OCI-LY7 (cell line): ENCODE results near the gene AGFG1. TPM values are rescaled to one million over a fixed set of nuclear protein-coding genes. Genes with fewer than 3 reads are reported as not detected.

ENCODE experiments used
- BruUV-seq: library from RNA; stranded (reverse); fragments of 400-500 nt; replicated peaks from 2 replicates; lab custom pipeline; 2021; lab: Mats Ljungman, UMichigan
- CTCF ChIA-PET: fragments of 300-600 bp; sonication (Branson Sonifier 250); formaldehyde crosslinking; loops from one replicate; lab custom pipeline; 2022; ENCODE audit warnings: antibody characterized with exemption; ENCODE audit not compliant: unreplicated experiment; lab: Charles Lee
- POLR2A ChIA-PET: fragments of 300-600 bp; sonication (Branson Sonifier 250); formaldehyde crosslinking; loops from one replicate; lab custom pipeline; 2022; ENCODE audit warnings: antibody characterized with exemption; lab: Charles Lee
- DNase-seq: peaks from one replicate; pipeline ENCODE4 v3.0.0-alpha.2; 2015; ENCODE audit warnings: low spot score
- H2AFZ ChIP-seq: fragments of 200-600 bp; sonication (generic), shearing (Covaris generic); 2 replicates; pipeline ENCODE4 v1.6.1; 2014; ENCODE audit warnings: mild to moderate bottlenecking, antibody characterized with exemption, low read length, moderate library complexity
- H3K27ac ChIP-seq: fragments of 200-600 bp; sonication (generic); 2 replicates; pipeline ENCODE4 v1.5.1; 2014; ENCODE audit warnings: mixed run types, low read depth, mild to moderate bottlenecking, moderate library complexity, low read length, inconsistent platforms; ENCODE audit not compliant: poor library complexity, severe bottlenecking
- H3K36me3 ChIP-seq: fragments of 200-600 bp; sonication (generic); 2 replicates; pipeline ENCODE4 v1.6.1; 2014; ENCODE audit warnings: mild to moderate bottlenecking, antibody characterized with exemption, low read length, moderate library complexity, mixed read lengths; ENCODE audit not compliant: insufficient read depth
- H3K4me1 ChIP-seq: fragments of 200-600 bp; sonication (generic); 2 replicates; pipeline ENCODE4 v1.5.1; 2014; ENCODE audit warnings: mild to moderate bottlenecking, low read length; ENCODE audit not compliant: insufficient read depth, poor library complexity, severe bottlenecking
- H3K4me2 ChIP-seq: fragments of 200-600 bp; sonication (generic); 2 replicates; pipeline ENCODE4 v1.6.1; 2014; ENCODE audit warnings: mild to moderate bottlenecking, low read length
- H3K4me3 ChIP-seq: fragments of 200-600 bp; sonication (generic); 2 replicates; pipeline ENCODE4 v1.5.1; 2014; ENCODE audit warnings: mild to moderate bottlenecking, low read depth, low read length; ENCODE audit not compliant: poor library complexity, severe bottlenecking
- H3K79me2 ChIP-seq: fragments of 200-600 bp; sonication (generic); 2 replicates; pipeline ENCODE4 v1.6.1; 2016; ENCODE audit warnings: low read depth, mild to moderate bottlenecking, low read length, moderate library complexity, mixed read lengths; ENCODE audit not compliant: insufficient read depth
- H3K9me2 ChIP-seq: fragments of 200-600 bp; sonication (generic); 2 replicates; pipeline ENCODE4 v1.6.1; 2016; ENCODE audit warnings: mild to moderate bottlenecking, low read length, mixed read lengths; ENCODE audit not compliant: insufficient read depth
- H3K9me3 ChIP-seq: fragments of 200-600 bp; sonication (generic); 2 replicates; pipeline ENCODE4 v1.6.1; 2014; ENCODE audit warnings: mild to moderate bottlenecking, mixed run types, low read length, mixed read lengths
- H4K20me1 ChIP-seq: fragments of 200-600 bp; sonication (generic); 2 replicates; pipeline ENCODE4 v1.6.1; 2014; ENCODE audit warnings: mild to moderate bottlenecking, antibody characterized with exemption, low read length, moderate library complexity, mixed read lengths; ENCODE audit not compliant: insufficient read depth
- EZH2phosphoT487 ChIP-seq: fragments of 200-600 bp; sonication (generic); IDR thresholded peaks from 2 replicates; pipeline ENCODE4 v1.6.1; 2018; ENCODE audit warnings: low read depth, borderline replicate concordance, mild to moderate bottlenecking, mixed run types, antibody characterized with exemption, low read length, moderate library complexity, mixed read lengths
- intact Hi-C: fragments of 100-400 bp; cut with micrococcal nuclease; formaldehyde crosslinking; loops from one replicate; pipeline ENCODE4 v1.10.0; 2022; ENCODE audit not compliant: unreplicated experiment
- total RNA-seq, 2 experiments: library from RNA; depleted of rRNA in 1 of 2; stranded (reverse); fragments of >200 nt in 1 of 2; shearing (Covaris generic) in 1 of 2; gene quantifications; 2 replicates each; pipeline ENCODE4 v1.2.3, GENCODE V29; 2014 to 2022
- TF ChIP-seq, protein P1 (sequence below): fragments of 200-600 bp; sonication (generic); conservative IDR thresholded peaks from 2 replicates; pipeline ENCODE4 v1.5.1; 2014; ENCODE audit warnings: mild to moderate bottlenecking, antibody characterized with exemption, low read length, moderate library complexity, mixed read lengths

Gene AGFG1
- total RNA-seq, 2 experiments from 2014 or later, result 37.6 to 65.4 TPM

DNA sequence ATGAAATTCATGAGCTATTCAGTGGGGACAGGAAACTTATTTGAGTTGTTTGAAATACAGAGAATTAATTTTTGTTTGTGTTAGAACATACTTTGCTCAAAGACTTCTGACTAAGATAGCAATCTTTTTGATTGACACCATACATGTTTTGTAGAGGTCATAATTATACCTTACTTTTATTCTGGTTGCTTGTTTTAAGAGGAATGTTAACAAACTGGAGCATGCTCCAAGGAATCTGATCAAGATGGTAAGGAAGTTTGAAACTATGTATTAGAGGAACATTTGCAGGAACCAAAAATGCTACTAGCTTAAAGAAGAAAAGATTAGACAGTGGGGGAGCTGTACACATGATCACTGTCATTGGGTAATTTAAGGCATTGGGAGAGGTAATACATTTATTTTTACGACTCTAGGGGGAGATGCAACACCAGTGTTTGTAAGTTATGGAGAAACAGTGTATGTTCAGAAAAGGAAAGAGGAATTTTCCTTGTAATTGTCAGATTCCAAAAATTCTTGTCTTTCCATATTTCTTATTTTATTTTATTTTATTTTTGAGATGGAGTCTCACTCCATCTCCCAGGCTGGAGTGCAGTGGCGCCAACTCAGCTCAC, 8.0 kb downstream of the AGFG1 start:
- Histone ChIP-seq H4K20me1 (peaks cover 47% of the 10 kb centered on the region), H3K36me3 (peaks cover 10% of the 10 kb centered on the region), H2AFZ (no peak overlapping the region), H3K9me2 (no peaks in the 10 kb centered on the region), H3K9me3 (no peaks in the 10 kb centered on the region), H3K79me2 (peaks cover 100% of the 10 kb centered on the region), H3K4me2 (peak overlapping the region; percentile 21; the same call in 1 of the 2 replicates), H3K4me1 (peaks cover 39% of the 10 kb centered on the region), H3K27ac (no peak overlapping the region), H3K4me3 (no peak overlapping the region)
- DNase-seq, result peak; percentile 31
- ChIA-PET CTCF (interaction anchor here (0.5 to 0.6 kb wide), 2 partner anchors 66 to 178 kb away, joined by 3 read pairs; no protein-coding TSS in a partner anchor), POLR2A (interaction anchor here (0.7 to 1.3 kb wide), 5 partner anchors 8 to 575 kb away, joined by 3 to 6 read pairs (median 3); no protein-coding TSS in a partner anchor)
- intact Hi-C loops, result loop anchor here (2.0 to 5.0 kb wide), 3 partner anchors 77 to 287 kb away; no protein-coding TSS in a partner anchor
- BruUV-seq, result no TSS peak
- TF ChIP-seq EZH2phosphoT487, result no peak
- TF ChIP-seq, protein P1, sequence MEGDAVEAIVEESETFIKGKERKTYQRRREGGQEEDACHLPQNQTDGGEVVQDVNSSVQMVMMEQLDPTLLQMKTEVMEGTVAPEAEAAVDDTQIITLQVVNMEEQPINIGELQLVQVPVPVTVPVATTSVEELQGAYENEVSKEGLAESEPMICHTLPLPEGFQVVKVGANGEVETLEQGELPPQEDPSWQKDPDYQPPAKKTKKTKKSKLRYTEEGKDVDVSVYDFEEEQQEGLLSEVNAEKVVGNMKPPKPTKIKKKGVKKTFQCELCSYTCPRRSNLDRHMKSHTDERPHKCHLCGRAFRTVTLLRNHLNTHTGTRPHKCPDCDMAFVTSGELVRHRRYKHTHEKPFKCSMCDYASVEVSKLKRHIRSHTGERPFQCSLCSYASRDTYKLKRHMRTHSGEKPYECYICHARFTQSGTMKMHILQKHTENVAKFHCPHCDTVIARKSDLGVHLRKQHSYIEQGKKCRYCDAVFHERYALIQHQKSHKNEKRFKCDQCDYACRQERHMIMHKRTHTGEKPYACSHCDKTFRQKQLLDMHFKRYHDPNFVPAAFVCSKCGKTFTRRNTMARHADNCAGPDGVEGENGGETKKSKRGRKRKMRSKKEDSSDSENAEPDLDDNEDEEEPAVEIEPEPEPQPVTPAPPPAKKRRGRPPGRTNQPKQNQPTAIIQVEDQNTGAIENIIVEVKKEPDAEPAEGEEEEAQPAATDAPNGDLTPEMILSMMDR, result peak; percentile 74

DNA sequence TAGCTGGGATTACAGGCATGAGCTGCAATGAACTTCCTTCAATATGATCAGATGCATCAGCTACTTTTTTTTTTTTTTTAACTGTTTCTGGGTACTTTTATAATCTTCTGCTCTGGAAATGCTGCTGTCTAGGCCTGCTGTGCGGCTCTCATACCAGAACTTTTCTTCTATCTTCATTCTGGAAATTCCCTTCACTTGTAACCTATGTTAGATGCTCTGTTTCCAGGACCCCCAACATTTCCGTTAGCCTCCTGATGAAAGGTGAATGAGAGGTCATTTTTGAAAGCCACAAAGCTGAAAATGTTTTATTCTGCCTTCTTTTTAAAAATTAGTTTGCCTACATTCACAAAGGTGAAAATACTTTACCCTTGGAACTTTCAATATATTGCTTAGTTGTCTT, 8.6 kb downstream of the AGFG1 start:
- DNase-seq, result no peak
- Histone ChIP-seq H3K36me3 (peaks cover 10% of the 10 kb centered on the region), H2AFZ (no peak overlapping the region), H3K4me3 (no peak overlapping the region), H3K79me2 (peaks cover 100% of the 10 kb centered on the region), H3K27ac (no peak overlapping the region), H3K9me3 (peaks cover 3% of the 10 kb centered on the region; the same call in 1 of the 2 replicates), H3K9me2 (no peaks in the 10 kb centered on the region), H3K4me2 (peak overlapping the region; percentile 21; the same call in 1 of the 2 replicates), H3K4me1 (peaks cover 39% of the 10 kb centered on the region), H4K20me1 (peaks cover 41% of the 10 kb centered on the region)
- TF ChIP-seq EZH2phosphoT487, result no peak
- TF ChIP-seq, protein P1, result no peak
- intact Hi-C loops, result loop anchor here (2.0 to 5.0 kb wide), 3 partner anchors 77 to 286 kb away; no protein-coding TSS in a partner anchor
- POLR2A ChIA-PET, result interaction anchor here (0.6 to 1.3 kb wide), 6 partner anchors 8 to 575 kb away, joined by 3 to 6 read pairs (median 3); no protein-coding TSS in a partner anchor
- CTCF ChIA-PET, result interaction anchor here (0.5 to 0.6 kb wide), 2 partner anchors 65 to 177 kb away, joined by 3 read pairs; no protein-coding TSS in a partner anchor
- no TSS peak for BruUV-seq
